K562 (cell line): ENCODE measurements around the gene MXD3. TPM values are rescaled to one million over a fixed set of nuclear protein-coding genes. Genes with fewer than 3 reads are reported as not detected.

Source experiments
- ARID1B ChIP-seq: fragments of 450-650 bp; IDR thresholded peaks from 2 replicates; pipeline ENCODE4 v1.6.1; 2016; ENCODE audit warnings: antibody characterized with exemption, mild to moderate bottlenecking, inconsistent platforms
- CREM ChIP-seq: IDR thresholded peaks from 2 replicates; pipeline ENCODE4 v1.6.1; 2014; ENCODE audit warnings: antibody characterized with exemption, low read depth
- KAT7 ChIP-seq: sonication (generic); formaldehyde crosslinking; IDR thresholded peaks from 2 replicates; pipeline ENCODE4 v1.8.0; 2022; ENCODE audit warnings: missing genetic modification reagents, mild to moderate bottlenecking, borderline replicate concordance
- MCM7 ChIP-seq, 2 experiments: fragments of 450-650 bp; IDR thresholded peaks; 2 replicates each; pipeline ENCODE4 v1.6.1; 2016 to 2018
- NCOA2 ChIP-seq, 2 experiments: fragments of 450-650 bp; IDR thresholded peaks; 2 replicates each; pipeline ENCODE4 v1.6.1; 2018; ENCODE audit warnings: mild to moderate bottlenecking in 2 of 2, moderate library complexity in 1 of 2; ENCODE audit not compliant: partially characterized antibody in 2 of 2
- RFX1 ChIP-seq: fragments of 450-650 bp; IDR thresholded peaks from 2 replicates; pipeline ENCODE4 v1.6.1; 2016; ENCODE audit warnings: mild to moderate bottlenecking, moderate library complexity
- SRSF9 ChIP-seq: fragments of 200-400 bp; formaldehyde crosslinking; IDR thresholded peaks from 2 replicates; pipeline ENCODE4 v1.6.1; 2017; ENCODE audit warnings: low read depth, low read length, borderline replicate concordance
- THRAP3 ChIP-seq: fragments of 450-650 bp; IDR thresholded peaks from 2 replicates; pipeline ENCODE4 v1.6.1; 2016; ENCODE audit warnings: mild to moderate bottlenecking, inconsistent platforms, borderline replicate concordance
- WHSC1 ChIP-seq: IDR thresholded peaks from one replicate; pipeline ENCODE4 v1.6.1; 2012; ENCODE audit warnings: low read length, control low read depth, inconsistent platforms
- ZC3H4 ChIP-seq: sonication (generic); formaldehyde crosslinking; IDR thresholded peaks from 2 replicates; pipeline ENCODE4 v1.9.0; 2021; ENCODE audit warnings: missing genetic modification reagents, borderline replicate concordance
- ZNF175 ChIP-seq: fragments of 200-800 bp; sonication (Bioruptor generic); IDR thresholded peaks from 2 replicates; pipeline ENCODE4 v1.6.1; 2016; ENCODE audit warnings: low read depth, mild to moderate bottlenecking, missing genetic modification characterization, missing compliant biosample characterization
- ZNF282 ChIP-seq: sonication (generic); formaldehyde crosslinking; IDR thresholded peaks from 2 replicates; pipeline ENCODE4 v1.8.1; 2023; ENCODE audit warnings: missing genetic modification reagents
- ZNF586 ChIP-seq: fragments of 450-650 bp; formaldehyde crosslinking; conservative IDR thresholded peaks from 2 replicates; pipeline ENCODE4 v1.4.0; 2020; ENCODE audit warnings: mild to moderate bottlenecking, moderate library complexity
- polyA plus RNA-seq, 8 experiments: library from polyadenylated mRNA; depleted of rRNA in 4 of 8; stranded (reverse) in 5 of 8; unstranded in 3 of 8; fragments of >200 nt; fragmentation: Nextera tagmentation in 2 of 8; fragmentation: Illumina TruSeq in 1 of 8; extraction: Ambion mirVana in 2 of 8; extraction: Trizol in 1 of 8; gene quantifications; 2 replicates each; pipeline versions ENCODE4 v1.2.1 to v1.2.3, GENCODE V29; 2011 to 2014; ENCODE audit warnings: inconsistent platforms in 1 of 8, missing spikeins in 1 of 8
- total RNA-seq, 7 experiments: library from RNA; depleted of rRNA in 6 of 7; stranded (reverse); fragments of >200 nt in 6 of 7; fragmentation: Illumina TruSeq in 2 of 7; extraction: Trizol in 2 of 7; gene quantifications; 2 replicates each; pipeline versions ENCODE4 v1.2.1 to v1.2.3, GENCODE V29; 2011 to 2021; ENCODE audit warnings: low replicate concordance in 1 of 7
- TF ChIP-seq, protein P1 (sequence below): fragments of 250-450 bp; sonication (Bioruptor Pico); IDR thresholded peaks from 2 replicates; pipeline ENCODE4 v1.8.0; 2021; ENCODE audit warnings: borderline replicate concordance, mild to moderate bottlenecking, moderate library complexity; ENCODE audit not compliant: poor library complexity, severe bottlenecking
- TF ChIP-seq, protein P2 (sequence below), 2 experiments: fragments of 200-800 bp in 1 of 2; sonication (Bioruptor generic) in 1 of 2; sonication (generic) in 1 of 2; formaldehyde crosslinking in 1 of 2; IDR thresholded peaks in 1 of 2; conservative IDR thresholded peaks in 1 of 2; 2 replicates each; pipeline versions ENCODE4 v1.5.0 to v1.6.1; 2016 to 2020; ENCODE audit warnings: missing compliant biosample characterization in 1 of 2, missing genetic modification characterization in 1 of 2, missing genetic modification reagents in 1 of 2
- TF ChIP-seq, protein P3 (sequence below): fragments of 150-350 bp; conservative IDR thresholded peaks from 2 replicates; pipeline ENCODE4 v1.6.1; 2014; ENCODE audit warnings: low read length
- TF ChIP-seq, protein P4 (sequence below): fragments of 450-650 bp; formaldehyde crosslinking; IDR thresholded peaks from 2 replicates; pipeline ENCODE4 v1.4.0; 2020; ENCODE audit warnings: mild to moderate bottlenecking

MXD3 gene
- total and polyA plus RNA-seq, 9 of the 15 experiments (the other 6 are each of a cell fraction or from before 2014, with no cell fraction given): 0.28 to 24.8 (median 4.5) TPM

GRCh38 chr5:177309351-177310191, 2.1 kb downstream of the MXD3 start (continued):
- TF ChIP-seq THRAP3 (no peak), KAT7 (CRISPR knock-in tag) (no peak), CREM (peak; percentile 34; the same call in 1 of the 2 replicates), ZNF282 (CRISPR knock-in tag) (no peak), ZNF586 (CRISPR knock-in tag) (no peak), ZC3H4 (CRISPR knock-in tag) (no peak), NCOA2 (IDR thresholded peaks at IDR 0.05; ENCODE audit: partially characterized antibody in 2 of 2) (no peak), SRSF9 (no peak), RFX1 (no peak), WHSC1 (no peak), ARID1B (no peak), MCM7 (IDR thresholded peaks at IDR 0.05) (no peak), ZNF175 (no peak)
- TF ChIP-seq, protein P1, sequence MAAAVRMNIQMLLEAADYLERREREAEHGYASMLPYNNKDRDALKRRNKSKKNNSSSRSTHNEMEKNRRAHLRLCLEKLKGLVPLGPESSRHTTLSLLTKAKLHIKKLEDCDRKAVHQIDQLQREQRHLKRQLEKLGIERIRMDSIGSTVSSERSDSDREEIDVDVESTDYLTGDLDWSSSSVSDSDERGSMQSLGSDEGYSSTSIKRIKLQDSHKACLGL (CRISPR knock-in tag): no peak
- TF ChIP-seq, protein P2, sequence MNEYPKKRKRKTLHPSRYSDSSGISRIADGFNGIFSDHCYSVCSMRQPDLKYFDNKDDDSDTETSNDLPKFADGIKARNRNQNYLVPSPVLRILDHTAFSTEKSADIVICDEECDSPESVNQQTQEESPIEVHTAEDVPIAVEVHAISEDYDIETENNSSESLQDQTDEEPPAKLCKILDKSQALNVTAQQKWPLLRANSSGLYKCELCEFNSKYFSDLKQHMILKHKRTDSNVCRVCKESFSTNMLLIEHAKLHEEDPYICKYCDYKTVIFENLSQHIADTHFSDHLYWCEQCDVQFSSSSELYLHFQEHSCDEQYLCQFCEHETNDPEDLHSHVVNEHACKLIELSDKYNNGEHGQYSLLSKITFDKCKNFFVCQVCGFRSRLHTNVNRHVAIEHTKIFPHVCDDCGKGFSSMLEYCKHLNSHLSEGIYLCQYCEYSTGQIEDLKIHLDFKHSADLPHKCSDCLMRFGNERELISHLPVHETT (CRISPR knock-in tag; conservative IDR thresholded peaks at IDR 0.05 in 1 of 2, IDR thresholded peaks at IDR 0.05 in 1 of 2): no peak
- TF ChIP-seq, protein P3, sequence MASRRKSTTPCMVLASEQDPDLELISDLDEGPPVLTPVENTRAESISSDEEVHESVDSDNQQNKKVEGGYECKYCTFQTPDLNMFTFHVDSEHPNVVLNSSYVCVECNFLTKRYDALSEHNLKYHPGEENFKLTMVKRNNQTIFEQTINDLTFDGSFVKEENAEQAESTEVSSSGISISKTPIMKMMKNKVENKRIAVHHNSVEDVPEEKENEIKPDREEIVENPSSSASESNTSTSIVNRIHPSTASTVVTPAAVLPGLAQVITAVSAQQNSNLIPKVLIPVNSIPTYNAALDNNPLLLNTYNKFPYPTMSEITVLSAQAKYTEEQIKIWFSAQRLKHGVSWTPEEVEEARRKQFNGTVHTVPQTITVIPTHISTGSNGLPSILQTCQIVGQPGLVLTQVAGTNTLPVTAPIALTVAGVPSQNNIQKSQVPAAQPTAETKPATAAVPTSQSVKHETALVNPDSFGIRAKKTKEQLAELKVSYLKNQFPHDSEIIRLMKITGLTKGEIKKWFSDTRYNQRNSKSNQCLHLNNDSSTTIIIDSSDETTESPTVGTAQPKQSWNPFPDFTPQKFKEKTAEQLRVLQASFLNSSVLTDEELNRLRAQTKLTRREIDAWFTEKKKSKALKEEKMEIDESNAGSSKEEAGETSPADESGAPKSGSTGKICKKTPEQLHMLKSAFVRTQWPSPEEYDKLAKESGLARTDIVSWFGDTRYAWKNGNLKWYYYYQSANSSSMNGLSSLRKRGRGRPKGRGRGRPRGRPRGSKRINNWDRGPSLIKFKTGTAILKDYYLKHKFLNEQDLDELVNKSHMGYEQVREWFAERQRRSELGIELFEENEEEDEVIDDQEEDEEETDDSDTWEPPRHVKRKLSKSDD: no peak
- TF ChIP-seq, protein P4, sequence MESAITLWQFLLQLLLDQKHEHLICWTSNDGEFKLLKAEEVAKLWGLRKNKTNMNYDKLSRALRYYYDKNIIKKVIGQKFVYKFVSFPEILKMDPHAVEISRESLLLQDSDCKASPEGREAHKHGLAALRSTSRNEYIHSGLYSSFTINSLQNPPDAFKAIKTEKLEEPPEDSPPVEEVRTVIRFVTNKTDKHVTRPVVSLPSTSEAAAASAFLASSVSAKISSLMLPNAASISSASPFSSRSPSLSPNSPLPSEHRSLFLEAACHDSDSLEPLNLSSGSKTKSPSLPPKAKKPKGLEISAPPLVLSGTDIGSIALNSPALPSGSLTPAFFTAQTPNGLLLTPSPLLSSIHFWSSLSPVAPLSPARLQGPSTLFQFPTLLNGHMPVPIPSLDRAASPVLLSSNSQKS (CRISPR knock-in tag): no peak
- TF ChIP-seq, all 486 proteins: peak for 50
